HepG2 (cell line): ENCODE results near the gene CAMSAP2. TPM values are rescaled to one million over a fixed set of nuclear protein-coding genes. Genes with fewer than 3 reads are reported as not detected.

Source experiments
- FLYWCH1 ChIP-seq: sonication (generic); formaldehyde crosslinking; IDR thresholded peaks from 2 replicates; pipeline ENCODE4 v1.8.1; 2023; ENCODE audit warnings: mild to moderate bottlenecking, missing genetic modification reagents
- FOXJ3 ChIP-seq: sonication (generic); formaldehyde crosslinking; IDR thresholded peaks from 2 replicates; pipeline ENCODE4 v1.4.0; 2020; ENCODE audit warnings: missing genetic modification reagents, mild to moderate bottlenecking, borderline replicate concordance
- IKZF5 ChIP-seq: IDR thresholded peaks from 2 replicates; pipeline ENCODE4 v1.6.1; 2018; ENCODE audit warnings: missing genetic modification reagents, mild to moderate bottlenecking, missing compliant biosample characterization
- ISX ChIP-seq: sonication (generic); formaldehyde crosslinking; conservative IDR thresholded peaks from 2 replicates; pipeline ENCODE4 v1.5.0; 2020; ENCODE audit warnings: missing genetic modification reagents
- KIAA2018 ChIP-seq: sonication (generic); formaldehyde crosslinking; IDR thresholded peaks from 2 replicates; pipeline ENCODE4 v1.5.0; 2020; ENCODE audit warnings: mild to moderate bottlenecking, missing genetic modification reagents, borderline replicate concordance
- MAX ChIP-seq: IDR thresholded peaks from 2 replicates; pipeline ENCODE4 v1.6.1; 2012; ENCODE audit warnings: inconsistent platforms
- NFKBIZ ChIP-seq: IDR thresholded peaks from 2 replicates; pipeline ENCODE4 v1.6.1; 2018; ENCODE audit warnings: missing genetic modification reagents, missing compliant biosample characterization
- NONO ChIP-seq, 2 experiments: fragments of 450-650 bp in 1 of 2; sonication (generic) in 1 of 2; formaldehyde crosslinking in 1 of 2; IDR thresholded peaks in 1 of 2; conservative IDR thresholded peaks in 1 of 2; 2 replicates each; pipeline versions ENCODE4 v1.6.1 to v1.8.0; 2017 to 2022; ENCODE audit warnings: mild to moderate bottlenecking in 1 of 2, missing genetic modification reagents in 1 of 2, moderate library complexity in 1 of 2
- PRMT3 ChIP-seq: sonication (generic); formaldehyde crosslinking; IDR thresholded peaks from 2 replicates; pipeline ENCODE4 v1.8.1; 2022; ENCODE audit warnings: low read depth, mild to moderate bottlenecking, moderate library complexity, missing genetic modification reagents, borderline replicate concordance
- RAD21 ChIP-seq: fragments of 450-650 bp; formaldehyde crosslinking; IDR thresholded peaks from 2 replicates; pipeline ENCODE4 v1.5.0; 2020; ENCODE audit warnings: mild to moderate bottlenecking
- ZGPAT ChIP-seq: IDR thresholded peaks from 2 replicates; pipeline ENCODE4 v1.6.1; 2016; ENCODE audit warnings: mild to moderate bottlenecking
- ZNF12 ChIP-seq: sonication (generic); formaldehyde crosslinking; IDR thresholded peaks from 2 replicates; pipeline ENCODE4 v1.5.0; 2020; ENCODE audit warnings: missing genetic modification reagents
- ZNF232 ChIP-seq: sonication (generic); formaldehyde crosslinking; IDR thresholded peaks from 2 replicates; pipeline ENCODE4 v1.4.0; 2020; ENCODE audit warnings: missing genetic modification reagents, borderline replicate concordance
- ZNF550 ChIP-seq: sonication (generic); formaldehyde crosslinking; IDR thresholded peaks from 2 replicates; pipeline ENCODE4 v1.4.0; 2020; ENCODE audit warnings: mild to moderate bottlenecking, missing genetic modification reagents, borderline replicate concordance
- ZNF574 ChIP-seq: sonication (generic); formaldehyde crosslinking; IDR thresholded peaks from 2 replicates; pipeline ENCODE4 v1.4.0; 2020; ENCODE audit warnings: missing genetic modification reagents
- polyA plus RNA-seq, 8 experiments: library from polyadenylated mRNA; depleted of rRNA in 3 of 8; stranded (reverse) in 7 of 8; unstranded in 1 of 8; fragments of >200 nt; fragmentation: Illumina TruSeq in 4 of 8; extraction: Trizol in 4 of 8; gene quantifications; 2 replicates each; pipeline versions ENCODE4 v1.2.1 to v1.2.3, GENCODE V29; 2011 to 2016; ENCODE audit warnings: low read depth in 4 of 8, missing spikeins in 1 of 8, mixed read lengths in 1 of 8; ENCODE audit not compliant: insufficient read depth in 1 of 8
- total RNA-seq, 5 experiments: library from RNA; depleted of rRNA; stranded (reverse); fragments of >200 nt; fragmentation: Illumina TruSeq; extraction: Trizol; gene quantifications; 2 replicates each; pipeline ENCODE4 v1.2.3, GENCODE V29; 2016; ENCODE audit warnings: low read depth in 1 of 5

Gene CAMSAP2
- total and polyA plus RNA-seq, 2 of the 13 experiments (the other 11 are each of a cell fraction or from before 2014, with no cell fraction given), result 3.4 to 8.2 TPM

GRCh38 chr1:200907611-200908097, 169.0 kb downstream of the CAMSAP2 start (continued):
- TF ChIP-seq ZNF574 (CRISPR knock-in tag) (no peak), FLYWCH1 (CRISPR knock-in tag) (no peak), IKZF5 (peak; percentile 30; the same call in 1 of the 2 replicates), ISX (CRISPR knock-in tag) (no peak), NFKBIZ (CRISPR knock-in tag) (no peak), ZNF12 (CRISPR knock-in tag) (0 out of 2 replicates have a peak, but pooled peaks have one; percentile 14), ZNF550 (CRISPR knock-in tag) (no peak), NONO (IDR thresholded peaks at IDR 0.05) (no peak), NONO (CRISPR knock-in tag; conservative IDR thresholded peaks at IDR 0.05) (no peak), ZGPAT (CRISPR knock-in tag) (no peak), KIAA2018 (no peak), FOXJ3 (no peak), PRMT3 (CRISPR knock-in tag) (no peak), MAX (no peak), RAD21 (CRISPR knock-in tag) (no peak), ZNF232 (no peak)
